HEK293 (cell line): ENCODE results near the gene TMEM63A.

Experiments
- HOXC10 ChIP-seq: sonication (generic); formaldehyde crosslinking; IDR thresholded peaks from 2 replicates; pipeline ENCODE4 v1.8.1; 2023; ENCODE audit warnings: mild to moderate bottlenecking, missing genetic modification reagents
- MEIS1 ChIP-seq: sonication (generic); formaldehyde crosslinking; IDR thresholded peaks from 2 replicates; pipeline ENCODE4 v1.8.1; 2022; ENCODE audit warnings: missing genetic modification reagents, mild to moderate bottlenecking, borderline replicate concordance
- OSR2 ChIP-seq: fragments of 450-650 bp; formaldehyde crosslinking; IDR thresholded peaks from 2 replicates; pipeline ENCODE4 v1.5.1; 2016; ENCODE audit warnings: missing biosample characterization, missing genetic modification characterization
- SCRT1 ChIP-seq: fragments of 450-650 bp; formaldehyde crosslinking; IDR thresholded peaks from 2 replicates; pipeline ENCODE4 v1.5.1; 2016; ENCODE audit warnings: missing biosample characterization, missing genetic modification characterization, borderline replicate concordance
- SETDB1 ChIP-seq: IDR thresholded peaks from one replicate; pipeline ENCODE4 v1.6.1; 2017; ENCODE audit warnings: mild to moderate bottlenecking, low read length, moderate library complexity, mixed read lengths; ENCODE audit not compliant: insufficient read length
- SP2 ChIP-seq: fragments of 450-650 bp; formaldehyde crosslinking; IDR thresholded peaks from 2 replicates; pipeline ENCODE4 v1.5.1; 2016; ENCODE audit warnings: missing biosample characterization, missing genetic modification characterization
- ZBTB1 ChIP-seq: fragments of 450-650 bp; formaldehyde crosslinking; IDR thresholded peaks from 2 replicates; pipeline ENCODE4 v1.5.1; 2016; ENCODE audit warnings: missing biosample characterization, missing genetic modification characterization
- ZBTB48 ChIP-seq: fragments of 450-650 bp; formaldehyde crosslinking; IDR thresholded peaks from 2 replicates; pipeline ENCODE4 v1.5.1; 2016; ENCODE audit warnings: missing biosample characterization, missing genetic modification characterization
- ZBTB49 ChIP-seq: fragments of 450-650 bp; formaldehyde crosslinking; IDR thresholded peaks from 2 replicates; pipeline ENCODE4 v1.5.1; 2016; ENCODE audit warnings: missing biosample characterization, missing genetic modification characterization, low read depth
- ZBTB8A ChIP-seq: fragments of 450-650 bp; formaldehyde crosslinking; IDR thresholded peaks from 2 replicates; pipeline ENCODE4 v1.5.1; 2016; ENCODE audit warnings: missing biosample characterization, missing genetic modification characterization
- ZEB2 ChIP-seq: fragments of 450-650 bp; formaldehyde crosslinking; IDR thresholded peaks from 2 replicates; pipeline ENCODE4 v1.5.1; 2016; ENCODE audit warnings: missing biosample characterization, missing genetic modification characterization
- ZFHX2 ChIP-seq: fragments of 450-650 bp; formaldehyde crosslinking; conservative IDR thresholded peaks from 2 replicates; pipeline ENCODE4 v1.5.1; 2016; ENCODE audit warnings: missing biosample characterization, missing genetic modification characterization
- ZFP41 ChIP-seq: fragments of 450-650 bp; formaldehyde crosslinking; IDR thresholded peaks from 2 replicates; pipeline ENCODE4 v1.5.1; 2016; ENCODE audit warnings: missing biosample characterization, missing genetic modification characterization, borderline replicate concordance
- ZNF133 ChIP-seq: fragments of 450-650 bp; formaldehyde crosslinking; IDR thresholded peaks from 2 replicates; pipeline ENCODE4 v1.5.1; 2016; ENCODE audit warnings: missing biosample characterization, missing genetic modification characterization
- ZNF138 ChIP-seq: fragments of 450-650 bp; formaldehyde crosslinking; IDR thresholded peaks from 2 replicates; pipeline ENCODE4 v1.5.1; 2016; ENCODE audit warnings: missing biosample characterization, missing genetic modification characterization, borderline replicate concordance
- ZNF140 ChIP-seq: fragments of 450-650 bp; formaldehyde crosslinking; IDR thresholded peaks from 2 replicates; pipeline ENCODE4 v1.5.1; 2016; ENCODE audit warnings: missing biosample characterization, missing genetic modification characterization
- ZNF175 ChIP-seq: fragments of 450-650 bp; formaldehyde crosslinking; IDR thresholded peaks from 2 replicates; pipeline ENCODE4 v1.5.1; 2016; ENCODE audit warnings: missing biosample characterization, missing genetic modification characterization
- ZNF2 ChIP-seq: fragments of 450-650 bp; formaldehyde crosslinking; IDR thresholded peaks from 2 replicates; pipeline ENCODE4 v1.5.1; 2016; ENCODE audit warnings: missing biosample characterization, missing genetic modification characterization
- ZNF202 ChIP-seq: fragments of 450-650 bp; formaldehyde crosslinking; IDR thresholded peaks from 2 replicates; pipeline ENCODE4 v1.5.1; 2016; ENCODE audit warnings: missing biosample characterization, missing genetic modification characterization, borderline replicate concordance
- ZNF214 ChIP-seq: fragments of 450-650 bp; formaldehyde crosslinking; IDR thresholded peaks from 2 replicates; pipeline ENCODE4 v1.5.1; 2017; ENCODE audit warnings: missing biosample characterization, mild to moderate bottlenecking, missing genetic modification characterization, borderline replicate concordance
- ZNF248 ChIP-seq: fragments of 450-650 bp; formaldehyde crosslinking; IDR thresholded peaks from 2 replicates; pipeline ENCODE4 v1.5.1; 2017; ENCODE audit warnings: missing biosample characterization, missing genetic modification characterization
- ZNF266 ChIP-seq: fragments of 450-650 bp; formaldehyde crosslinking; IDR thresholded peaks from 2 replicates; pipeline ENCODE4 v1.5.1; 2016; ENCODE audit warnings: missing biosample characterization, missing genetic modification characterization, low read depth
- ZNF311 ChIP-seq: fragments of 450-650 bp; formaldehyde crosslinking; IDR thresholded peaks from 2 replicates; pipeline ENCODE4 v1.5.1; 2017; ENCODE audit warnings: missing biosample characterization, missing genetic modification characterization, borderline replicate concordance
- ZNF324 ChIP-seq: fragments of 450-650 bp; formaldehyde crosslinking; IDR thresholded peaks from 2 replicates; pipeline ENCODE4 v1.5.1; 2016; ENCODE audit warnings: missing biosample characterization, missing genetic modification characterization
- ZNF391 ChIP-seq: fragments of 450-650 bp; formaldehyde crosslinking; IDR thresholded peaks from 2 replicates; pipeline ENCODE4 v1.5.1; 2016; ENCODE audit warnings: low read depth, missing biosample characterization, missing genetic modification characterization, borderline replicate concordance
- ZNF394 ChIP-seq: fragments of 450-650 bp; formaldehyde crosslinking; IDR thresholded peaks from 2 replicates; pipeline ENCODE4 v1.5.1; 2016; ENCODE audit warnings: missing biosample characterization, missing genetic modification characterization, mild to moderate bottlenecking, moderate library complexity, borderline replicate concordance
- ZNF398 ChIP-seq: fragments of 450-650 bp; formaldehyde crosslinking; IDR thresholded peaks from 2 replicates; pipeline ENCODE4 v1.5.1; 2017; ENCODE audit warnings: missing biosample characterization, missing genetic modification characterization
- ZNF521 ChIP-seq: fragments of 450-650 bp; formaldehyde crosslinking; IDR thresholded peaks from 2 replicates; pipeline ENCODE4 v1.5.1; 2017; ENCODE audit warnings: missing biosample characterization, mild to moderate bottlenecking, missing genetic modification characterization
- ZNF561 ChIP-seq: fragments of 450-650 bp; IDR thresholded peaks from 2 replicates; pipeline ENCODE4 v1.5.1; 2018; ENCODE audit warnings: missing biosample characterization, missing genetic modification characterization, borderline replicate concordance
- ZNF621 ChIP-seq: fragments of 450-650 bp; formaldehyde crosslinking; IDR thresholded peaks from 2 replicates; pipeline ENCODE4 v1.5.1; 2017; ENCODE audit warnings: missing biosample characterization, missing genetic modification characterization
- ZNF623 ChIP-seq: fragments of 450-650 bp; formaldehyde crosslinking; IDR thresholded peaks from 2 replicates; pipeline ENCODE4 v1.5.1; 2016; ENCODE audit warnings: missing biosample characterization, missing genetic modification characterization
- ZNF629 ChIP-seq: fragments of 450-650 bp; formaldehyde crosslinking; IDR thresholded peaks from 2 replicates; pipeline ENCODE4 v1.5.1; 2017; ENCODE audit warnings: missing biosample characterization, missing genetic modification characterization
- ZNF660 ChIP-seq: fragments of 450-650 bp; IDR thresholded peaks from 2 replicates; pipeline ENCODE4 v1.5.1; 2018; ENCODE audit warnings: missing biosample characterization, mild to moderate bottlenecking, missing genetic modification characterization
- ZNF776 ChIP-seq: fragments of 450-650 bp; formaldehyde crosslinking; IDR thresholded peaks from 2 replicates; pipeline ENCODE4 v1.5.0; 2017; ENCODE audit warnings: missing biosample characterization, missing genetic modification characterization, borderline replicate concordance
- ZNF791 ChIP-seq: fragments of 450-650 bp; formaldehyde crosslinking; IDR thresholded peaks from 2 replicates; pipeline ENCODE4 v1.5.1; 2016; ENCODE audit warnings: missing biosample characterization, missing genetic modification characterization
- ZNF792 ChIP-seq: fragments of 450-650 bp; formaldehyde crosslinking; IDR thresholded peaks from 2 replicates; pipeline ENCODE4 v1.5.1; 2016; ENCODE audit warnings: missing biosample characterization, missing genetic modification characterization
- ZSCAN5A ChIP-seq: fragments of 450-650 bp; formaldehyde crosslinking; IDR thresholded peaks from 2 replicates; pipeline ENCODE4 v1.5.1; 2016; ENCODE audit warnings: missing biosample characterization, missing genetic modification characterization
- ZXDB ChIP-seq: fragments of 450-650 bp; formaldehyde crosslinking; IDR thresholded peaks from 2 replicates; pipeline ENCODE4 v1.5.1; 2016; ENCODE audit warnings: missing biosample characterization, missing genetic modification characterization

The TMEM63A gene

GRCh38 chr1:225812488-225813213 is 69.5 kb downstream of the TMEM63A start (continued):
- TF ChIP-seq ZBTB49 (tag by site-specific recombination) (no peak), ZNF214 (tag by site-specific recombination) (no peak), ZEB2 (tag by site-specific recombination) (0 out of 2 replicates have a peak, but pooled peaks have one; percentile 29), ZNF623 (tag by site-specific recombination) (no peak), ZNF202 (tag by site-specific recombination) (no peak), ZNF133 (tag by site-specific recombination) (no peak), SETDB1 (no peak), ZFP41 (tag by site-specific recombination) (no peak), ZNF311 (tag by site-specific recombination) (no peak), ZNF394 (no peak), HOXC10 (CRISPR knock-in tag) (no peak), OSR2 (no peak), ZBTB1 (tag by site-specific recombination) (no peak), SCRT1 (tag by site-specific recombination) (no peak), ZFHX2 (tag by site-specific recombination) (peak; percentile 95), ZSCAN5A (tag by site-specific recombination) (no peak), ZNF521 (tag by site-specific recombination) (no peak), ZNF791 (no peak), ZNF621 (no peak), ZNF792 (tag by site-specific recombination) (no peak), ZNF776 (tag by site-specific recombination) (no peak), ZNF324 (no peak), ZNF660 (no peak), ZNF391 (tag by site-specific recombination) (no peak), ZNF138 (no peak), ZBTB8A (peak; percentile 18; the same call in 1 of the 2 replicates), ZNF561 (tag by site-specific recombination) (no peak), ZXDB (0 out of 2 replicates have a peak, but pooled peaks have one; percentile 22), ZNF398 (tag by site-specific recombination) (no peak), ZNF248 (tag by site-specific recombination) (no peak), SP2 (tag by site-specific recombination) (no peak), ZNF266 (tag by site-specific recombination) (no peak), ZNF175 (tag by site-specific recombination) (no peak), ZNF140 (tag by site-specific recombination) (no peak), MEIS1 (CRISPR knock-in tag) (no peak), ZNF629 (tag by site-specific recombination) (no peak), ZNF2 (tag by site-specific recombination) (no peak), ZBTB48 (tag by site-specific recombination) (no peak)
